Measurements from ENCODE around the gene NEMP1.
A peak's percentile ranks its signal among the peaks of the same experiment; 100 is the strongest.
"Not testable (repeated sequence)": the region's sequence is repeated elsewhere in the genome, so short reads cannot be mapped to it uniquely, and the experiment has no call there.

The NEMP1 gene, protein sequence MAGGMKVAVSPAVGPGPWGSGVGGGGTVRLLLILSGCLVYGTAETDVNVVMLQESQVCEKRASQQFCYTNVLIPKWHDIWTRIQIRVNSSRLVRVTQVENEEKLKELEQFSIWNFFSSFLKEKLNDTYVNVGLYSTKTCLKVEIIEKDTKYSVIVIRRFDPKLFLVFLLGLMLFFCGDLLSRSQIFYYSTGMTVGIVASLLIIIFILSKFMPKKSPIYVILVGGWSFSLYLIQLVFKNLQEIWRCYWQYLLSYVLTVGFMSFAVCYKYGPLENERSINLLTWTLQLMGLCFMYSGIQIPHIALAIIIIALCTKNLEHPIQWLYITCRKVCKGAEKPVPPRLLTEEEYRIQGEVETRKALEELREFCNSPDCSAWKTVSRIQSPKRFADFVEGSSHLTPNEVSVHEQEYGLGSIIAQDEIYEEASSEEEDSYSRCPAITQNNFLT

DNA sequence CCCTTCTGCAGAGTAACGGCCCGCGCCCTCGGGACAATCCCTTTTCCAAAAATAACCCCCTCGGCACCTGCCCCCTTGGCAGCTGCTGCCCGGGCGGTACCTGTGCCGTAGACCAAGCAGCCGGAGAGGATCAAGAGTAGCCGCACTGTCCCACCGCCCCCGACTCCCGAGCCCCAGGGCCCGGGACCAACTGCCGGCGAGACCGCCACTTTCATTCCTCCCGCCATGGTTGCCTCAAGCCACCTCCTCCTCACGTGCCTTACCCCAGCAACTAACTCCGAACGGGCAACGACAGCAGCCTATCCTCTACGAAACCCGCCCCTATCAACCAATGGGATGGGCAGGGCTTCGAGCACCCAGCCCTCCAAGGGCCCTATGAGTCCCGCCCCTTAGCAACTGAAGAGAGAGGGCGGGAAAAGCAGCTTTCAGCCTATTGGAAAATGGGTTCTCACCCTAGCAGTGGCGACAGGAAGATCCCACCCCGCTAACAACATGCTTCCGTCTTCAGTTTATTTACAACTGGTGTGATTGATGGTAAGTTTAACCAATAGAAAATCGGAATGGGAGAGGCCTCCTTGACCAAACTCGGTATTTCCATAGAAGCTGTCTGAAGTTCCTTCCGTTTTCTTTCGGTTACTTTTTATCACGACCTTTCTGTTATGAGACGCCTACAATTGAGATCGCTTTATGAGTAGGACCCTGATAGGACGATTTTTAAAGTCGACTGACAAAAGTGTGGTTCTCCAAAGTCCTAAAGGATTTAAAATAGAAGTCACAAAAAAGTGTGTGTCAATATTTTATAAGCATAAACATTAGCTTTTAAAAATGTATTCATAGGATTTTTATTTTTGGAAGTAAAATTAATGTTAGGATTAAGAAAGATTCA lies at the start of gene NEMP1:
Gene NEMP1, minus strand, starts transcription at position 273 of the 886 bp plus-strand sequence. Its CDS starts 46 bp downstream, at position 227.
- DNase-seq (ENCODE audit: low read depth in 3 of 3): peak; percentile 88 to 96 (median 92)

DNA sequence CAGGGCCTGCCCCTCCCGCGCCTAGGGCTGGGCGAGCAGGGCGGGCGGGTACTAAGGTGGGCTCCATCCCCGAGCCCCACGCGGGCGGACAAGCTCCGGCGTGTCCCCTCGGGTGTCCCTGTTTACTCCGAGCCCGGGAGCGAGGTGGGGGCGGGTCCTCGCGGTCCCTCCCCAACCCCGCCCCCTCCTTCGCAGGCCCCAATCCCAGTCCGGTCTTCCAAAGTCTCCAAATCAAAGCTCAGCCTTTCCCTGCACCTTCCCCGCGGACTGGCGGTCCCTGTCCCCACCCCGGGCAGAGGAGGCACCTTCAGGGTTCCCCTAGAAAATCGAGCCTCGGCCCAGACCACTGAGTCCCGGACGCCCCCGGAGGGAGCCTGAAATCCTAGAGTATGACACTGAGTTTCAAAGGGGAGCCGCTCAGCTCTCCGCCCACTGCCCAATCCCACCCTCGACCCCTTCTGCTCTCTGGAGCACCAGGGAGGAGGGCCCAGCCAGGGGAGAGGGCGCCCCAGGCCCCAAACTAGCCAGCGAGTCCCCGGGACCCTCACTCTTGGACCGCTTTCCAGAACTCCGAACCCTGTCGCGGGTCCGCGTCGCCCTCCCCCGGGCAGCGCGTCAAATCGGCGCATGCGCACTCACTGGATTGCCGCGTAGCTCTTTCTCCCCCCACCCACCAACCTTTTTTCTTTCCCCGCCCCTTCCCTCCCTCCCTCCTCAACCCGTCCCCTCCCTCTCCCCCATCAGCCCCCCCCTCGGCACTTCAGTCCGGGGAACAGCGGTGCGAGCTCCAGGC lies 49.3 kb upstream of the NEMP1 start, which contains the start of gene LRP1:
Gene LRP1, plus strand, starts transcription at position 758 of the 793 bp plus-strand sequence. CDS start 482 bp downstream, outside the sequence.
- DNase-seq (ENCODE audit: low read depth in 3 of 3): peak; percentile 37 to 76 (median 52)

DNA sequence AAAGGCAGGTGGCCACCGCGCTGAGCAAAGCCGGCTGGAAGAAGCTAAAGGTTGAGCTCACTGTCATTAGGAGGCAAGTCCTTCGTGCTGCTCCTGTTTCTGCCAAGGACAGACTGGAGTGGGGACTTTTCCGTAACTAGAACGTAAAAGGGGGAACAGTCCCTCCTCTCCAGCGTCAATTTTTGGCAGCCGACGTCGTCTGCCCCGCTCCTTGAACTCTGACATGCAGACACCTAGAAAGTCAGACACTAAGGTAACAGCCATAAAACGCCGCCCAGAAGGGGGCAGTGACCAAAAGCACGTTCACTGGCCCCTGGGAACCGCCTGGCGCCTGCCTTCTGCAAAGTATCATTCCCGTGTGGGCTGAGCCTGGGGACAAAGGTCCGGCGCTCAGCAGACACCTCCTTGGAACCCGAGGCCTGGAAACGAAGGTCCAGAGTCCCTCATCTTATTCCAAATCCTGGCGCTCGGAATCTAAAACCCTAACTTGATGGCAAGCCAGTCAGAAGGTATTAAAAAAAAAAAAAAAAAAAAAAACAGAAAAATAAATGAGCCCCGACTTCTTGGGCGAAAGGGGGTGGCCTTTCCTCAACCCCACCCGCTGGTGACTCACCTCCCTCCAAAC lies 48.6 kb upstream of the NEMP1 start:
- peak in 1 of 3 donors; percentile 48 for DNase-seq (ENCODE audit: low read depth in 3 of 3)

DNA sequence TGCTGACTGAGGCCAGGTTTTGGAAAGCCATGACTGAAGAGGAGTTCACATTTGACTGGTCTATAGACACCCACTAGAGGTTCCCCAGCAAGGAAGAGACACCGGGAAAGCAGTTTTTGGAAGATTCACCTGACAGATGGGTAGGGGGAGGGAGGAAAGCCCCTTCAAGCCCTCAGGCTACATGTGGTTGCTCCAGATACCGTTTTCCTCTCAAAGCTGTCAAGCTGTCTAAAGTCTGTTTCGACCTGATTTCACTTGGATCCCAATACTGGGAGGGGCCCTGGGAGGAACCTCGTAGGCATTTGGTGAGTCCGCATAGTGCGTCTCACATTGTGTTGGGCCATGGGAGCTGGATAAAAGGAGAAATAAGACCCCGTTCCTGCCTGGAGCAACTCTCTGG lies 48.0 kb upstream of the NEMP1 start:
- no peak for DNase-seq (ENCODE audit: low read depth in 3 of 3)

DNA sequence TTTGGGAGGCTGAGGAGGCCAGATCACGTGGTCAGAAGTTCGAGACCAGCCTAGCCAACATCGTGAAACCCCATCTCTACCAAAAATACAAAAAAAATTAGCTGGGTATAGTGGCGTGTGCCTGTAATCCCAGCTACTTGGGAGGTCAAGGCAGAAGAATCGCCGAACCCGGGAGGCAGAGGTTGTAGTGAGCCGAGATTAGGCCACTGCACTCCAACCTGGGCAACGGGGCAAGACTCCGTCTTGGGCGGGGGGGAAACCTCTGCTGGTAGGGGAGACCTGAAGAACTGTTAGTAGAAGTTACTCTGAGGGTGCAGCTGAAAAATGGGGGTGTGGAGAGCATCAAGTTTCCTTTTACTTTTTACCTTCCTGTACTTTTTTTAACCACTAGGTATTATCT lies 47.5 kb upstream of the NEMP1 start:
- DNase-seq (ENCODE audit: low read depth in 3 of 3): no peak

DNA sequence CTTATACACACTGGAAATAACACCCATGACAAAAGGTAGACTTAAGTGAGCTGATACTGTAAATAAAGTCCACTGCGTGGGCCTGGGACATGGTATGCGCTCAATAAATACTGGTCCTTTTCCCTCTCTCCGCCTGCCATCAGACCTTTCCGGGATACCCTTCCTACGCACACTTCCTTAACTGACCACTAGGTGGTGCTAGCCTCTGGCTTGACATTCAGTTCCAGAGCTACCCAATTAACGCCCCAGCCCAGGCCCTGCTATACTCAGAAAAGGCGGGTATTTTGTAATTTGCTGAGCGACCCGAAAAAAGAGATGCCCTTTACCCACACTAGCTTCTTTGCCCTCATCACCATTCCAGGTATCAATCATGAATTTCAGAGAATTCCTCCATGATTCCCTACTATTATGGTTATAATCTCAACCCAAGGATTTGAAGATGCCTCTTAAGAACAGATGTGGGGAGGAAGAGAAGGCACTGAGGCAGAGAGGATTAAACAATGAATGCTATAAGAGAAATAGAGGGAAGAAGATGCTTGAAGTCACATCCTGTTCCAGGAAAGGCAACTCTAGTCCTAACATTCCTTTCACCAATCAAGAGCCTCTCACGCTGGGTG lies 45.8 kb upstream of the NEMP1 start:
- peak; percentile 56 to 73 (median 68) for DNase-seq (ENCODE audit: low read depth in 3 of 3)

DNA sequence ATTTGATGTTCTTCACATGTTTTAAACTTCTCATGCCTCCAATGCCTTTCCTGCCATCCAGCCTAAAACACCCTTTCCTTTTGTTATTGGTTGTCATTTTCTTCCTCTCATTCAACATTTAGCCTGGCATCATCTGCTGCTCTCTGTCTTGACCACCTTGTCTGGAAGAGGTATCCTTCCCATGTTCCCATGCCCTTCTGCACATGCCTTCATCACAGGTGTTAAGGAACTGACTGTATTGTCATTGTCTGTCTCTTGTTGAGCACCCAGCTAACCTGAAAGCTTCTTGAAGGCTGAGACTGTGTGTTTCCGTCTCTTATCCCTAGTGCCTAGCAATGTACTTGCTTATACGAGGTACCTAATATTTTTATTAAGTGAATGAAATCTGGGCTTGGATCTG lies 45.2 kb upstream of the NEMP1 start:
- DNase-seq (ENCODE audit: low read depth in 3 of 3): no peak

DNA sequence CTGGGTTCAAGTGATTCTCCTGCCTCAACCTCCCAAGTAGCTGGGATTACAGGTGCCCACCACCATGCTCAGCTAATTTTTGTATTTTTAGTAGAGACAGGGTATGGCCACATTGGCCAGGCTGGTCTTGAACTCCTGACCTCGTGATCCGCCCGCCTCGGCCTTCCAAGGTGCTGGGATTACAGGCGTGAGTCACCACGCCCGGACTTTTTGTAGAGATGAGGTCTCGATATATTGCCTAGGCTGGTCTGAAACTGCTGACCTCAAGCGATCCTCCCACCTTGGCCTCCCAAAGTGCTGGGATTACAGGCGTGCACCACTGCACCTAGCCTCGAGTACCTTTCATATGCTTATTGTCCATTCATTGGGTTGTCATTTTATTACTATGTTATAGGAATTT lies 42.1 kb upstream of the NEMP1 start:
- DNase-seq (ENCODE audit: low read depth in 3 of 3): not testable (repeated sequence)

DNA sequence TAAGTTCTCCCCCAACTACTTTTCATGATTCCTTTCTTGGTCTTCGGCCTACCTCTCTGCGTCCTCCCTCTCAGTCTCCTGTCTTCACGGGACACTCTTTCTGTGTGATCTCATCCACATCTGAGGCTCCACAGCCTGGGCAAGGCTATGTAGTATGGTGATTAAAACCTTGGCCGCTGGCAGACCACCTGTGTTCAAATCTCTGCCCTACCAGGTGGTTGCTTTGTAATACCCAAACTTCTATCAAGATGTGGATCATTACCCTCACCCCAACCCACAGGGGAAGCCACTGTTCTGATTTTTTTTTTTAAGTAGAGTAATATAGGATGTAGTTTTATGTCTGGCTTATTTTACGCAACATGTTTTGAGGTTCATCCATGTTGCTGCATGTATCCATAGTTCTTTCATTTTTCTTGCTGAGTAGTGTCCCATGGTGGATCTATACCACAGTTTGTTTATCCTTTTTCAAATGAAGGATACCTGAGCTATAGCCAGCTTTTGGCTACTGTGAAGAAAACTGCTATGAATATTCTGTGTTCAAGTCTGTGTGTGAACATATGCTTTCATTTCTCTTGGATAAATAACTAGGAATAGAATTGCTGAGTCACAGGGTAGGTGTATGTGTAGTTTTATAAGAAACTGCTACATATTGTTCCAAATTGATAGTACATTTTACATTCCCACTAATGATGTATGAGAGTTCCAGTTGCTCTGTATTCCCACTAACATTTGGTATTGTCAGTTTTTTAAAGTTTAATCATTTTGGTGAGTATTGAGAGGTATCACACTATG lies 40.9 kb upstream of the NEMP1 start:
- DNase-seq (ENCODE audit: low read depth in 3 of 3): no peak

DNA sequence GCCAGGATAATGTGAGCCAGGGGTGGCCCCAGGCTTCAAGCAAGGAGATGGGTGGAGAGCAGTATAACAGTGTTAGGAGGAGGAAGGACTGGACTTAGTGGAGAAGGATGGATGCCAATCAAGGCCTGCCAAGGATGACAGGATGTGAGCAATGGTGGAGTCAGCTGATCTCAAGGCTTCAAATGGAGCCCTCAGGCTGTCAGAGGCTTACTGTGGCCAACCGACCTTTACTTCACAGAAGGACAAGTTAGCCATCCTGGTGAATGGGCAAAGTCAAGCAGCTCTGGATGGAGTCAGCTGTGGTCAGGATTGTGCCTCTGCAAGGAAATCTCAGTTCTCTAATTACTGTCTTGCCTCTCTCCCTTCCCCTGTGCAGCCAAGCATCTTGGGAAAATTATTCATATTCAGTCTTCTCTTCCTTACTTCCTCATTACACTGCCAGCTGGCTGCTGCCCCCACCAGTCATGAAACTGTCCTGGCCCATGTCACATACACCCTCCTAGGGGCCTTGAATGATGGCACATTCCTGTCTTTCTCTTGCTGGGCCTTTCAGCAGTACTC lies 40.2 kb upstream of the NEMP1 start:
- DNase-seq (ENCODE audit: low read depth in 3 of 3): no peak

DNA sequence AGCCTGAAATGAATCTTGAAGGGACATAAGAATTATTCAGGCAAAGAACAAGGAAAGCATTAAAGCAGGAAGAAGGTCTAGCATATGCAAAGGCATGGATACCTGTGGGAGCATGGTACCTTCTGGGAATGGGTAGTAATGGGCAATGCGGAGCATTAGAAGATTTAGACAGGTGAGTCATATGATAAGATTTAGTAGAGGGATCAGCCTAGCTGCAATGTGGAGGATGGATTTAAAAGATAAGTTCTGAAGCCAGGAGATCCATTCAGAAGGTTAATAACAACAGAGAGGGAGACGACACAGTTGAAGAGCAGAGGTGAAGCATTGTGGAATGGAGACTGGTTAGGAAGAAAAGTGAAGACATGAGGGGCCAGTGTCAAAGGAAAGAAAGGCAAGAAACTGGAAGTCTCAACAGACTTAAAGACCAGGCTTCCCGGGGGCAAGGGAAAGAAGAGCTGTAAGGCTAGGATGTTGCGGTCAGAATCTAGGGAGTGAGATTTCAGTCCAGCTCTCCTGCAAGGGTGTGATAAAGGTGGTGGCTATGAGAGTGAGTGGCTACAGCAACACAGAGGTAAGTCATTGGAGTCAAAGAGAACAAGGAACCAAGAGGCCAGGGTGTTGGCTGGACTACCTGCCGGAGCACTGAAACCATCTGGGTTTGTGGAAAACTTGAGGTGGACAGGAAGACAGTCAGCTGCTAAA lies 38.1 kb upstream of the NEMP1 start:
- DNase-seq (ENCODE audit: low read depth in 3 of 3): no peak

DNA sequence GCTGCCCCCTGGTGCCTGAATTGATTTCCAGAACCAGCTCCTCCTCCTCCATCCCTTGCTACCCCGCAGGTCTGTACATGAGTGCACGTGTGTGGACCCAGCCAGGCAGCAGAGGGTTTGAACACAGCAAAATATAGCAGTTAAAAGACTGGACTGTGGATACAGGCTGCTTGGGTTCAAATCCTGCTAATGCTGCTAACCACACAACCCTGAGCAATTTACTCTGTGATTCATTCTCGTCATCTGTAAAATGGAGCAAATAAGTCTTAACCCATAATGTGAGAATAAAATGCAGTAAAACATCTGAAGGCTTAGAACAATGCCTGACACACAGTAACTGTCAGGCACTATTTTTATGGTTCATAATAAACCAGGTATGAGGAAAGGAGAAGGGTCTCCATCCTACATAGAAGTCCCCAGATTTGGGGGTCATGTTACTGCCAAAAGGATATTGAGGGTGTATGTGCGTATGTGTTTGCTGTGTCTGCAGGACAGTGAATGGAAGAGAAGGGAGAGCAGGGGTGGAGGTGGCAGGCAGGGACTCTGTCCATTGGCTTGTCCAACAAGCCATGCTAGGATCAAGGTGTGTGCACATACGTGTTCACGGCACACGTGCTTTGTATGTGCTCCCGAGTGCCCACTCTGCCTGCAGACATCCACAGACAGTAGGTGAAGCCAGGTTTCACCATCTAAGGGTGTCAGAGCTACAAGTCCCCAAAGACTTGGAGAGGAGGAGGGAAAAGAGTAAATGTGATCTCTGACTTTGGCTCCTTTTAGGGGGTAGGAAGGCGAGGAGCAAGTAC lies 34.1 kb upstream of the NEMP1 start:
- DNase-seq (ENCODE audit: low read depth in 3 of 3): no peak

DNA sequence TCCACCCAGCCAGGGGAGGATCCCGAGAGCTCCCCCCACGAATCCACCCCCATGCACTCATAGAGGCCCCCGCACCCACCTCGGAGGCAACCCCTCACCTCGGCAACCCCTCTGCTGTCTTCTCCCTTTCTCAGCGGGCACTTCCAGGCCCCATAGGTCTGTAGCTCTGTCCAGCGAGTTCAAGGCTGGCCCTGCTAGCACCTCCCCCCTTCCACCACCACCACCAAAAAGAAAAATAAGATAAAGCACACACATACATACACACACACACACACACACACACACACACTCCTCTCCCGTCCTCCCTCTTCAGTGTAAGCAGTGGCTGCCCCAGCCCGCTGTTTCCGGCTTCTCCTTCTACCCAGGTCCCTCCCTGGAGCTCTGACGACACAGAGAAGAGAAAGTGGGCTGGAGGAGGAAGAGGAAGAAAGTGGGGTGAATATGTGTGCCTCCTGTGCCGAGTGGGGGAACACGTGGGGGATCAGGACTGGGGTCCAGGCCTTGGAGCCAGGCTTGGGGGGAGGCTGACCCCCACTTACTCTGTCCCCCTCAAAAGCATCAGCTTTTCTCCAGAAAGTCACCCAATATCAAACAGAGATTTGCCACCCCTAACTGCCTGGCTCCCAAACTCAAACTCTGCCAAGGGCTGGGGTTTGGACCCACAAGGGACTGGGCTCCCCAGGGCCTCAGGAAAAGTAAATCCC lies 32.6 kb upstream of the NEMP1 start, which contains the start of gene STAT6:
Gene STAT6, minus strand, starts transcription at position 332 of the 704 bp plus-strand sequence. CDS start 3,084 bp downstream, outside the sequence.
- DNase-seq (ENCODE audit: low read depth in 3 of 3): peak; percentile 59 to 72 (median 69)

DNA sequence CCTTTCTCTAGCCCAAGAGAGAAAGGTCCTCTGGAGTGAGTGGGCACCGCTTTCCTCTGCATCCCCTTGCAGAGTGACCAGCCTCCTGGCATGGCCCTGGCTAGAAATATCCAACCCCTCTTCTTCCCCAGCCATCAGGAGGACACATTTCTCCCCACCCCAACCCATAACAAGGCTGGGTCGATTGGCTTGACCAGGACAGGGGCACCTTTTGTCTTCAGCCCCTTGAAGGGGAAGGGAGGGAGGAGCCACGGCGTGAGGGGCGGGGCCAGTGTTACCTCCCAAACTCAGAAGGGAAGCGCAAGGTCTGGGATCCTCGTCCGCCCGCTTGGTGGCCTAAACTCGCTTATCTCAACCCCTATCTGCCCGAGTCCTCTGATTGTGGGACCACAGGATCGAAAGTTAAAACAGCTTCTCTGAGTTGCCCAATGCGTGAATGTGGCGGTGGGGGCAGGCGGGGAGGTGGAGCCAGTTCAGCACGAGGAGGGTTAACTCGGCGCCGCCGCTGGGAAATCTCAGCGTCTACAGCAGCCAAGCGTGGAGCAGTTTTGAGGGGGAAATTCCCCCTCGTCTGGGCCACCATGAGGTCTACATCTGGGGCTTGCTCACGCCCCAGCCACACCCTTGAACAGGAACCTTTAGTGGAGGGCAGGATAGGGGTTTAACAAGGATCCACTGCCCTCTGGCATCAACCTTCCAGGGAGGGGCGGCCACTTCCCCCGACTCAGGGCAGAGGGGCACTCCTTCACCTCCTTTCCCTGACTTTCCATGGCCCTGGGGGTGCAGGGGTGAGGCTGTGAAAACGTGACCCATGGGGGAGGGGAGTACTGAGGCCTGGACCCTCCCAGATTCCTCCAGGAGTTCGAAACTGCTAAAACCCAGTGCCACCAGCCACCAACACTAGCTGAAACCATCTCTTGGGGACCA lies 31.8 kb upstream of the NEMP1 start:
- peak; percentile 48 to 71 (median 68) for DNase-seq (ENCODE audit: low read depth in 3 of 3)

DNA sequence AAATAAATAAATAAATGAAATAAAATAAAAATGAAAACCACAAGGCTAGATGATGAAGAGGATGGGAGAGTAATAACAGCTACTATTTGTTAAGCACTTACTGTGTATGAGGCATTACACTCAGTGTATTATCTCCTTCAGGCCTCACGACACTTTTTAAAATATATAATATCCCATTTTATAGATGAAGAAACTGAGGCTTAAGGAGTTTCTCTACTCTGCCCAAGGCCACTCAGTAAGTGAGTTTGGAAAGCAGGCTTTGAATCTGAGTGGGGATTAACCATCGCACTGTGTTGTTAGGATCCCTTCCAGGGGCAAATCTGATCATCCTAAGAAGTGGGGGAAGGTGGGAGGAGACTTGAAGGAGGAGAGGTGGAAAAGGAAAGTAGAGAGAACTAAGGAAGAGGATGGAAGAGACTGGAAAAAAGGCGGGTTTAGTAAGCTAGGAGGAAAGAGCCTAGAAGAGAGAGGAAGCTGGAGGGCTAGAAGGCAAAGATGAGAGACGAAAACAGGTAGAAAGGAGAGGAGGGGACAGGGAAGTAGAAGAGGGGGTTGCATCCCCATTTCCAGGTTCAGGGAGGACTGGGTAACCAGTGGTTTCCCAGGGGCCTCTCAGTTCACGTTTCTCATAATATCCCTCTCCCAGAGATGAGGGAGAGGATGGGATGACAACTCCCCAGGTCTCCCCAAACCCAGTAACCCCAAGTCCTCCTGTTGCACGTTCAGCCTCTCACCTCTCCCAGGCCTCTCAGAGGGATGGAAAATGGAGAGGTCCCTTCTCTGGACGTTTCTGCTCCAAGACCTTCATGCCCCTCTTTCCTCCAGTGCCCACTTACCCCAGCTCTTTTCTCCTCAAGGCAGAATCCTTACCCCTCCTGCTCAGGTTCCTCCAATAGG lies 30.9 kb upstream of the NEMP1 start:
- DNase-seq (ENCODE audit: low read depth in 3 of 3): no peak

Data from stimulated activated CD4-positive, alpha-beta T cell treated with anti-CD3 and anti-CD28 coated beads, TNF-alpha, amount 100 ng/mL, for 48 hours (primary cell).